HL-60/S4 (cell line): ENCODE results near the gene OXLD1.
"Not testable (repeated sequence)": the region's sequence is repeated elsewhere in the genome, so short reads cannot be mapped to it uniquely, and the experiment has no call there.

Source experiments
- in situ Hi-C: fragments of 300-500 bp; cut with MboI; formaldehyde crosslinking; loops from 2 replicates; pipeline ENCODE4 v1.14.3; 2022; ENCODE audit warnings: low sequenced_read_pairs

The OXLD1 gene

DNA sequence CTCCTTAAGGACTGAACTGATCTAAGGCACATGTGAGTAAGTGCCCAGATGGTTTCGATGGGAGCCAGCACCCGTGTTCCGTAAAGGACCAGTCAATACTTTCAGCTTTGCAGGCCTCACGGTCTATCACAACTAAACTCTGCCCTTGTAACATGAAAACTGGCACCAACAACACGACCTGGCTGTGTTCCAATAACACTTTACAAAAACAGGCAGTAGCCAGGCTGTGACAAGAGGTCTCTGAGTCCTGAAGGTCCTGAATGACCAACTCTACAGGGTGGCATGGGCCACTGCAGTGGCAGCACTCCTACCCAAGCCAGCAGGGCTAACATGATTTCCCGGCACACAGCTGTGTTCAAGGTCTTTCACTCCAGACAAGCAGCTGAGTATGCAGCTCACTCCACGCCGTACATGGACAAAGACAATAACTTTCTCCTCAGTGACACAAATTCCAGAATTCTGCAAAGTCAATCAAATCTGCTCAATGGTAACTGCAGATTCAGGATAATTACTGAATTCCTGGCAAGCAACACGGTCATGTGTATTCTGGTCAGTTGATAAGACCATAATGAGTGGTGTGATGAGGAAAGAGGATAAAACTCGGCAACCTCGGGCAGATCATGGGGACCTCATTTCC is 44.8 kb downstream of the OXLD1 start:
- in situ Hi-C loops = no loop called here

DNA sequence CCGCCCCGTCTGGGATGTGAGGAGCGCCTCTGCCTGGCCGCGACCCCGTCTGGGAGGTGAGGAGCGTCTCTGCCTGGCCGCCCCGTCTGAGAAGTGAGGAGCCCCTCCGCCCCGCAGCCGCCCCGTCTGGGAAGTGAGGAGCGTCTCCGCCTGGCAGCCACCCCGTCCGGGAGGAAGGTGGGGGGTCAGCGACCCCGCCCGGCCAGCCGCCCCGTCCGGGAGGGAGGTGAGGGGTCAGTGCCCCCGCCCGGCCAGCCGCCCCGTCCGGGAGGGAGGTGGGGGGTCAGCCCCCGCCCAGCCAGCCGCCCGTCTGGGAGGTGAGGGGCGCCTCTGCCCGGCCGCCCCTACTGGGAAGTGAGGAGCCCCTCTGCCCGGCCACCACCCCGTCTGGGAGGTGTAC is 48.1 kb downstream of the OXLD1 start:
- in situ Hi-C loops = not testable (repeated sequence)

DNA sequence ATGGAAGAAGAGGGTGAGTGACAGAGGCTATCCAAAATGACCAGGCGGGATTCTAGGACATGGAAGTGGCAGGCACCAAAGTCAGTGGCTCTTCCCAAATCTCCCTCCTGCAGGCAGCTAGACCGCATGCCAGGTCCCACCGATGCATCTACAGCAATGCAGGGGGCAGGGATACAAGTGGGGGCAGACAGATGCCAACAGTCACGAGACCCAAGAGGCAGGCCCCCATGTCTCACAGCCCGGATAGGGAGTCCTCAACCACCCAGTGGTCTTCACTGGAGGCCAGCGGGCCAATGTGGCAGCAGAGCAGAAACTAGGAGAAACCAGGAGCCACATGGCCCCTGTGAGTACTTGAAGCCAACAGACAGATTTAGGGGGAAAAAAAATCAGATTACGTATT is 49.5 kb downstream of the OXLD1 start:
- in situ Hi-C loops = no loop called here

DNA sequence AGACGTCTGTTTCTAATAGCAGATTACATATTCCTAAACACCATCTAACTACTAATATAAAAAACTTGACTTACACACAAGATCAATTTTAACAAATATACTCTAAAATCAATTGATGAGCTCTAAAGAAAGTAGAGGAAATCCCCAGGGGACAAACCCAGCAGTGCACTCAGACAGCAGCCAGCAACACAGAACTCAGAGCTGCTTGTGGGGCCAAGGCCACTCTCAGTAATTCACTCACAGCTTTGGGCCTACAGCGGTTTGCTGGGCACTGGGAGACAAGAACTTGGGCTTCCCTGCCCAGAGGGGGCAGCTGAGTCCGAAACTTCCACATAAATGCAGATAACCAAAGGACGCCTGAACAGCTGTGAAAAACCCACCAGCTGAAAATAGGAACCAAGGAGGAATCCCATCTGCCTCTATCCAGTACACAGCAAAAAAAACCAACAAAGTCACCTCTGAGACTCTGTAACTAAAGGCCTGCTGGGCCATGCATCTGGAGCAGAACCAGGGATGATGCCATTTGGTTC is 50.9 kb downstream of the OXLD1 start:
- in situ Hi-C loops = no loop called here
